CD4-positive, alpha-beta T cell treated with Interleukin-15 for 4 hours (primary cell): ENCODE data around the gene SHCBP1.

Experiments used
- DNase-seq: peaks from one replicate; pipeline ENCODE4 v3.0.0-alpha.2; 2020; ENCODE audit warnings: low spot score

The SHCBP1 gene

DNA sequence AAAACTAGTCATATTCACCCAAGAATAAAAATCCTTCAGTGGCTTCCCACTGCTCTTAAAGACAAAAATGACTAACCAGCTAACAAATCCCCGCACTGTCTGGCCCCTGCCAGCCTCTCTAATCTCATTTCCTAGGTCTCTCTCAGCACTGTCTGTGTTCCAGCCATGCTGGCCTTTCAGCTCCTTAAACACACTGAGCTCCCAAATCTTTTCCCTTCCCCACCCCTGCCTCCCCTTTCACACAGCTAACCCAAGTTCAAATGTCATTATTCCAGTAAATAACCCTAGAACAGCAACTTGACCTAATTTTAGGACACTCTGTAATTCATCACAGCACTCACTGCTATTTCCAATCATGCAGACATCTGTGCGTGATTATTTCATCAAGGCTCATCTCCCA is 7.8 kb downstream of the SHCBP1 start:
- DNase-seq, result no peak

DNA sequence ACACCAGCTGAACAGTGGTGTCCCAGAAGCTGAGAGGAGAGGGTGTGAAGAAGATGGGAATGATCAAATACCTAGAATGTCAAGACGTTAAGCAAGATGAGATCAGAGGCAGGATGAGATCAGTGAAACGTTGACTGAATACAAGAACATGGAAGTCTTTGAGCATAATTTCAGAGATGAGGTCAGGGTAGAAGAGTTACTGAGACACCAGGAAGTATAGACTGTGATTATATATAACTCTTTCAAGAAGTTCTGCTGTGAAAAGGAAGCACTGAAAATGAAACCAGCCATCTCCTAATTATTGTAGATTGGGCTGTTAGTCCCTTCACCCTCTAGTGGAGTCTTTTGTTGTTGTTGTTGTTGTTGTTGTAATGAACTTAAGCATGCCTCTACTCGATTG is 9.1 kb downstream of the SHCBP1 start:
- no peak for DNase-seq

DNA sequence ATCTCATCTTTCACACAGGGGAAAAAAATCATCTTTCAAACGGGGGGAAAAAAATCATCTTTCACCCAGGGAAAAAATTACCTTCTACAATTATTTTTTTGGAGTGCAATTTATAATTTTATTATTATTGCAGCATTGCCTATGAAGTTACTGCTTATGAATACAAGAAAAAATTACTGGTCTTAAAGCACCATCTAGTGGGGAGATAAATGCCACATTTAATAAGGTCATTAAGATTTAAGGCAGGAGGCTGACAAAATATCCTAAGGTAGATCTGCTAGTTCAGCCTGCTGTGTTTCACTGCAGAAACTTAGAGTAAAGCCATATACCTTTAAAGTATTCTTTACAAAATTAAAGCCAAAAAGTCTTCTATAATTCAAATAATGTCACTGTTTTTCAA is 13.7 kb downstream of the SHCBP1 start:
- DNase-seq, result peak; percentile 47

DNA sequence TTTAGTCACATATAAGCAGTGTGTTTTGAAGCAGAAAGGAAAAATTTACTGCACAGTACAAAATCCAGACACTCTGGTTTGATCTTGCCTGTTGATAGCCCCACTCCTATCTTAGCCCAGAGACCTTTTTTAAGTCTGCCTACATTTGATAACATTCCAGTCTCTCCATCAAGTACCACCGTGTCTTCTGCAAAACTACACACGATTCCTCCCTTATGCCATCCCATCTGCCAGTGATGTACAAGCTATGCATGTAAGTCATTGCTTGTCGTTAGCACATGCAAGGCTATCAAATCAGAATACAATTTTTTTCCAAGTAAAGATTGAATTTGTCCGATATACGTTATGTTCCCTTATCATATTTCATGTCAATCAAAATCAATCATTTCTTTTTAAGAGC is 14.9 kb downstream of the SHCBP1 start:
- no peak for DNase-seq

GRCh38 chr16:46591257-46591656 is 29.9 kb downstream of the SHCBP1 start:
- no peak for DNase-seq

- no peak for DNase-seq
Measured at GRCh38 chr16:46586011-46586577, 35.1 kb downstream of the SHCBP1 start.

- no peak for DNase-seq
Measured at GRCh38 chr16:46583036-46583435, 38.1 kb downstream of the SHCBP1 start.

DNA sequence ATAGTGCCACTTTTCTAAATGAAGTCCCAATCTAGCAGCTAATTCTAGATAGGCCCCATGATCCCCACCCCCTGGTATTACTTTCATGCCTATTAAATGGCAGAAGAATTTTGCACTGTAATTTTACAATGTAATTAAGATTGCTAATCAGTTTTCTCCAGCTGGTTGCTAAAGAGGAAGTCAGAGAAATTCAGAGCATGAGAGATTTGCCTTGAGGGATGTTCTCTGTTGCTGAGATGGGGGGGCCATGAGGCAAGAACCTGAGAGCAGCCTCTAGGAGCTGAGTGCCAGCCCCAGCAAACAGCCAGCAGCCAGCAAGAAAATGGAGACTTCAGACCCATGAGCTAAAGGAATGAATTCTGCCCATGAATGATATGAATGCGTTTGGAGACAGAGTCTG is 38.9 kb downstream of the SHCBP1 start:
- DNase-seq, result no peak

DNA sequence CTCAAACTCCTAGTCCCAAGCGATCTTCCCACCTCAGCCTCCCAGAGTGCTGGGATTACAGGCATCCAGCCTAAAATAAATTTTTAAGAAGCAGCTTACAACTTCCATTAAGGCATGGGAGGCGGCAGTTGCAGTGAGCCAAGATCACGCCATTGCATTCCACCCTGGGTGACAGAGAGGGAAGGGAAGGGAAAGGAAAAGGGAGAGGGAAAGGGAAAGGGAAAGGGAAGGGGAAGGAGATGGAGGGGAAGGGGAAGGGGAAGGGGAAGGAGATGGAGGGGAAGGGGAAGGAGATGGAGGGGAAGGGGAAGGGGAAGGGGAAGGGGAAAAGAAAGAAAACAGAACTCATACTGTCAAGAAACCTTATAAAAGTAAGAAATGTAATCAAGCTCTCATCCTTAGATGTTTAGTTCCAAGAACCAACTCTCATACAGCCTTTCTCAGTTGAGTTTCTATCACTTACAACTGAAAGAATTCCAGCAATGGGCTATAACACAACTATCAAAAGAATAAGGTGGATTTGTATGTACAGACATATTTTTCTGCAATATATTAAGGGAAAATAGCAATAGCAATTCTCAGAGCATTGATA is 43.1 kb downstream of the SHCBP1 start:
- DNase-seq, result no peak

DNA sequence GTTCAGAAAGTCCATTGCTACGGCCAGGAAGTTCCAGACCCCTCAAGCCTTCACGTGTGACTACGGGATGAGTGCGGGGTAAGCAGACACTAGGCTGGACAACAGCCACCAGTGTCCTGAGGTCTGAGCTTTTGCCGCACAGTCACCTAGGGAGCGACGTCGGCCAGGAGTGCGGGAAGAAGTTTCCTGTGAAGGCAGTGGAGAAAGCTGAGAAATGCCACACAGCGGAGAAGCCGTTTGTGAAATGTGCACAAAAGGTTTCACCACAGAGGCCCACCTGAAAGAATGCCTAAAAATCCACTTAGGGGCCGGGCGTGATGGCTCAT is 47.4 kb downstream of the SHCBP1 start:
- DNase-seq, result no peak

DNA sequence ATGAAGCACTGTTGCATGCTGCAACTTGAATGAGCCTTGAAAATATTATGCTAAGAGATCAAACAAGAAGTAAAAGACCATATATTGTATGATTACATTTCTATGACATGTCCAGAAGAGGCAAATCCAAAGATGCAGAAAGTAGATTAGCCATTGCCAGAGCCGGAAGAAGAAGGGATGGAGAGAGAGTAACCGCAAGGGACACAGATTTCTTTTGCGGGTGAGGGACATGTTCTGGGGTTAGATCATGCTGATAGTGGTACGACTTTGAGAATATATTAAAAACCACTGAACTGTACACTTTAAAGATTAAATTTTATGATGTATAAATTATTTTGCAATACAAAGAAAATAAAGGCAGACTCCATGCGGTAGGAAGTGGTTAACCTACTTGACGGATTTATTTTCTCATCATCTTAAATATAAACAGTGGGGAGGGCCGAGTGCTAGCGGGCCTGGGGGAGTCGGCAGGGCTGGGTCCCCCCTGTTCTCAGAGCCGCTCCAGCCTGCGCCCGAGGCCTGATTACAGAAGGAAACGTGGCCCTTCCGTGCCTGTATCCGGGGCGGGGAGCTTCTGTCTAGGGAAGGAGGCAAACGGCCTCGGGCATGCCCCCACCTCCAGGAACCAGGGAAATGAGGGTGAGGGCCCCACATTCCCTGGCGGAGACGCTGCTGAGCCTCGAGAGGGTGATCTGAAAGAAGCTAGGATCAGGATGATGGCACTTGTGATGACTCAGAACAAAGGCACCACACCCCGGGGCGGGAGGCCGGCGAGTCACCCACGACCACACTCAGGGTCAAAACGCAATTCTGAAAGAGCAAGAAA is 48.0 kb downstream of the SHCBP1 start:
- DNase-seq, result no peak

DNA sequence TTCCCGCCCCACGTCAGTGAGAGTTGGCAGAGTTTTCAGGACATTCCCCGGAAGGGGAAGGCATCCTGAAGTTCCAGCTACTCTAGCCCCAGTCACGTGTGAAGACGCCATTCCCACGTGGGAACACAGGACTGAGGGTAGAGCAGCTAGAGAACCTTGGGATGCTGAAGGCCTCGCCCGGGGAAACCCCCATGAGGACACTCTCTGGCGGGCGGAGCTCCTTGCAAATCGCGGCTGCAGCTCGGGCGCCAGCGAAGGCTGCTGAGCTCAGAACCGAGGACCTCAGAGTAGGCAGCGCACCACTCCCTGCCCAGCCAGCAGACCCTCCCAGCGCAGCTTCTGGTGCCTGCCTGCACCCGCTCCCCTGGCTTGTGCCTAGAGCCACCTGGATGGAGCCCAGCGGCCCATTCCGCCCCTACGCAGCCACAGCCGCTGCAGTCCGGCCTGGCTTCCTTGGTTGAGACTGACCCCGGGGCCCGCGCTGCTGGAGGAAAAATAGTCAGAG is 51.9 kb downstream of the SHCBP1 start:
- DNase-seq, result no peak

- no peak for DNase-seq
Measured at GRCh38 chr16:46568472-46569230, 52.5 kb downstream of the SHCBP1 start.

- DNase-seq, result no peak
Measured at GRCh38 chr16:46562979-46563378, 58.2 kb downstream of the SHCBP1 start.

DNA sequence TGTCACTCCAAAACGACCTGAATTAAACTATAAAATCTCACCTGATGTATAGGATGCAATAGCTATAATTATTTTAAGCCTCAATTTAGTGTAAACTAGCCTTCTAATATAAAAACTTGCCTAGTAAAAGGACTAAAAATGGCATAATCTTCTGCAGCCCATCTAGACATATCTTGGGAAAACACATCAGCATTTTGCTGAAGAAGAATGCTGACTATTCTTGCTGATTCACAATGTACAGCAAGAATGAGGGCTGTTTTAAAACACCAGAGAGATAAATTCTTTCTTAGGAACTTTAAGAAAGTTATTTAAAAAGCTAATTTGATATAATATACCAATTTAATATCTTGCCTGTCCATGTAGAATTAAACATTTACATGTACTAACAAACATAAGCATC is 63.2 kb downstream of the SHCBP1 start:
- no peak for DNase-seq

DNA sequence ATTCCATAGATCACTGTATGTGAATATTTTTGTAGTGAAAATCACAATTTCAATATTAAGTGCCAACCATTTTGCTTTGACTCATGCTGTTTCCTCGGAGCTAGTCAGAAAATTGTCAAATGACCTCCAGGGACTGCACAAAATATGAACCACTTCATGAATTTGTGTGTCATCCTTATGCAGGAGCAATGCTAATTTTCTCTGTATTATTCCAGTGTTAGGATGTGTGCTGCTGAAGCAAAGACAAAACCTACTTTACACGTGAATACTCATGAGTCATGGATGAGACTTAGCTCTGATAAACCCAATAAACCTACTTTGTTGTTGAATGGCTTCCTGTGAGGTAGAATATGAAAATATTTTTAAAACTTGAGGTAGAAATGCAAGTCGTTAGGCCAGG is 65.2 kb downstream of the SHCBP1 start:
- DNase-seq, result no peak

DNA sequence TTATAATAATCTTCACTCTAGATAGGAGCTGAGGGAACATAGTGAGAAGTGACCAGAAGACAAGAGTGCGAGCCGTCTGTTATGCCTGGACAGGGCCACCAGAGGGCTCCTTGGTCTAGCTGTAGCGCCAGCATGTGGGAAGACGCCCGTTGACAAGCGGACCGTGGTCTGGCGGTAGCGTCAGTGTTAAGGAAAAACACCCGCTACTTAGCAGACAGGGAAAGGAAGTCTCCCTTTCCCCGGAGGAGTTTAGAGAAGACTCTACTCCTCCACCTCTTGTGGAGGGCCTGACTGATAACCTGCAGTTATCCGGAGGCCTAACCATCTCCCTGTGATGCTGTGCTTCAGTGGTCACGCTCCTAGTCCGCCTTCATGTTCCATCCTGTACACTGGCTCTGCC is 66.7 kb downstream of the SHCBP1 start:
- DNase-seq, result peak; percentile 45

DNA sequence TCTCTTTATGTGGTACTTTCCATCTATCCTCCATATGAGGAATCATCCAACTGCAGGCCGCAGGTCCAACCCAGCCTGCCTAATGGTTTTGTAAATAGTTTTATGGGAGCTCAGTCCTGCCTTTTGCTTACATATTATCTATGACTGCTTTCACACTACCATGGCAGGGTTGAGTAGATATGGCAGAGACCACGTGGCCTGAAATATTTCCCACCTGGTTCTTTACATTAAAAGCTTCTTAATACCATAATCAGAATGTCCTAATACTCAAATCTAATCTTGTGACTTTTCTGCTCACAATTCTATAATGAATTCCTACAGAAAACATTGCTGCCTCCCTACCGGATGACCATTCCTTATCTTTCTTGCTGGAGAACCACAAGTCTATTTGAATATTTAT is 71.7 kb downstream of the SHCBP1 start:
- DNase-seq, result no peak
